HG02678 (cell line): ENCODE data around the gene CHORDC1.
"Not testable (repeated sequence)": the region's sequence is repeated elsewhere in the genome, so short reads cannot be mapped to it uniquely, and the experiment has no call there.

Experiments used
- ATAC-seq: cut with Tn5 transposase; IDR thresholded peaks from one replicate; pipeline ENCODE4 v1.9.1; 2021; ENCODE audit warnings: mild to moderate bottlenecking, moderate library complexity; ENCODE audit not compliant: unreplicated experiment

CHORDC1 gene

DNA sequence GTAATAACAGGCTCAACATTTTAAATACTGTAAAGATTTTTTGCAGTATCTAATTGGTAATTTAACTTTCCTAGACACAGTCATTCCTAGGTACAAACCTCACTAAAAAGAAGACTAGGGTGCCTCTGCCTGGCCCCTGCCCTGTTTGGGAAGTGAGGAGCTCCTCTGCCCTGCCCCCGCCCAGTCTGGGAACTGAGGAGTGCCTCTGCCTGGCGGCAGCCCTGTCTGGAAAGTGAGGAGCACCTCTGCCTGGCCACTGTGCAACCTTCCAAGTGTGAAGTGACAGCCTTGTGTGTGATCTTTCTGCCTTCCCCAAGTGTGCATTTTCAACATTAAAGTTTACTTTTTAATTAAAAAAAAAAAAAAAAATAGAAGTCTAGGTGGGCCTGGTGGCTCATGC, 4.2 kb downstream of the CHORDC1 start:
- no peak for ATAC-seq

DNA sequence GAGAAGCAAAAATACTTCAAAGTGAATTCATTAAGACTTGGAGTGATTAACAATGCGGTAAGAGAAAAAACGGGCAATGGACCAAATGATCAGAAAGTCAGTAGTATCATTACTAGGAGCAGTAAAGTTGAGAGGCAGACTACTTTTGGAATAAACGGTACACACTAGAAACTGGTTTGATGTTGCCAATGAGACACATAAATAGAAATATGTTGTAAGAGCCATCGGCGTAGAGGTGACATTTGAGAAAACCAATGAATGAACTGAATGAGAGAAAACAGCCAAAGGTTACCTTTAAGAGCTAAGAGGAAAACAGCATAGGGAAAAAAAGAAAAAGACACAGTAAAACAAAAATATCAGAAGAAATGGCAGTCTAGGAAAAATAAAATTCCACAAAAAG, 6.2 kb downstream of the CHORDC1 start:
- no peak for ATAC-seq

- no peak for ATAC-seq
Observed at GRCh38 chr11:90213322-90213721, 9.5 kb downstream of the CHORDC1 start.

DNA sequence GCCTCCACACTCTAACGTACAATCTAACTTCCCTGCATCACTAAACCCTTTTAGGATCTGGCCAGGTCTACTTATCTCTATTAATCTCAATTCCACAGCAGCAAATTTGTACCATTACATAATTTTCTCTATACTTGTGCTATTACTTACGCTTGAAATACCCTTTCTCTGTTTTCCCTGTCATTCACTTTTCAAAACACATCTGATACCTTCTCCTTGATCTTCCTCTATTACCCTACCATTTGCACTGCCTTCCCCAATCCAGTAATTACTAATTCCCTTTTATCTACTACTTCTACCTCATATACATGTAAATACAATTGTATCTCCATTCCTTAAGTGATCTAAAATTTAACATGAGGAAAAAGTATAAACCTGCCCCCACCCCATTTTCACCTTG, 14.0 kb downstream of the CHORDC1 start:
- no peak for ATAC-seq

- ATAC-seq, result not testable (repeated sequence)
Observed at GRCh38 chr11:90207992-90208391, 14.9 kb downstream of the CHORDC1 start.

GRCh38 chr11:90204832-90205646, 17.8 kb downstream of the CHORDC1 start:
- peak; percentile 81 for ATAC-seq

- no peak for ATAC-seq
Observed at GRCh38 chr11:90204407-90204806, 18.4 kb downstream of the CHORDC1 start.

DNA sequence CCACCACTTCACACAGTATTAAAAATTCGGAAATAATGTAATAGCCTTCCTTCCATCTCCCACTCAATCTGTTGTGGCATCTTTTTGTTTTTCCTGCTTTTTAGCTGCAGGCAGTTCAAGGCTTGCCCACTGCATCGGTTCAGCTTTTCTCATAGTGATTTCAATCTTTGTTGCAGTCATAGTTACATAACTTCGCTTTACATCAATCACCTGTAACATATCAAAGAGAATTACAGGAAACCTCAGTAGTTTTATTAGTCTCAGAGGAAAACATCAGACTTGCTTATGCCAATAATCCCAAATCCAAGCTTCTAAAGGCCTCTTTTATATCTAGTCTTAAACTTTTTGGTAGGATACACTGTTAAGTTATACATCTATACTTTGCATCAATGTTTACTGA, 20.5 kb downstream of the CHORDC1 start:
- no peak for ATAC-seq

- ATAC-seq, result no peak
Observed at GRCh38 chr11:90197377-90197776, 25.5 kb downstream of the CHORDC1 start.

GRCh38 chr11:90192869-90193582, 29.8 kb downstream of the CHORDC1 start:
- peak; percentile 51 for ATAC-seq

- no peak for ATAC-seq
Observed at GRCh38 chr11:90189011-90189410, 33.8 kb downstream of the CHORDC1 start.

DNA sequence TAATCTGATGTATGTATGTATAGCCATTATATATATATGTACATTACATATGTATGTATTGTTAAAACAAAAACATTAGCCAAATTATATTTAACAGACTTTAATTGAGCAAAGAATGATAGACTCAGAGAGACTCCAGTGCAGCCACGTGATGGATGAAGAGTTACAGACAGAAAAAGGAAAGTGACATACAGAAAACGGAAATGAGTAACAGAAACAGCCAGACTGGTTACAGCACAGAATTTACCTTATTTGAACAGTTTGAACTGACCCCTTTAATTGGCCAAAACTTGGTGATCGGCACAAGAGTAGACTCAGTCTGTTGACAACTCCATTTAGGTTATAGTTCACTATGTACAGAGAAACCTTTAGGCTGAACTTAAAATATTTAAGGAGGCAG, 35.0 kb downstream of the CHORDC1 start:
- ATAC-seq, result no peak

- ATAC-seq, result no peak
Observed at GRCh38 chr11:90179923-90180322, 42.9 kb downstream of the CHORDC1 start.

DNA sequence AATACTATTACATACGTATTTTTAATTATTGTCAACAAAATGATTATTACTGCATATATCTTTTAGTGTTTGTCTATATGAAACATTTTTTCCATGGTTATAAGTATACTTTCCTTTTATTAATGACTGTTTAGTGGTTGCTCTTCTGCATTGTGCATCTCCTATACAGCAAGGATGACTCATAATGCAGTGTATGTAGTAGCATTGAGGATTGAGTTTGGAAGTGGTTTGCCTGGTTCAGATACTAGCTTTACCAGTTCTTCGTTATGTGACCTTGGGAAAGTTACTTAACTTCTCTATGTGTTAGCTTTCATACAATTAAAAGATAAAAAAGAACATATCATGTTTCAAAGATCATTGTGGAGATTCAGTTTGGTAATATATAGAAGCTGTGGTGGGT, 44.1 kb downstream of the CHORDC1 start:
- ATAC-seq, result no peak

- ATAC-seq, result no peak
Observed at GRCh38 chr11:90176069-90176468, 46.8 kb downstream of the CHORDC1 start.

- ATAC-seq, result no peak
Observed at GRCh38 chr11:90171359-90171758, 51.5 kb downstream of the CHORDC1 start.

GRCh38 chr11:90168571-90168970, 54.3 kb downstream of the CHORDC1 start:
- no peak for ATAC-seq

DNA sequence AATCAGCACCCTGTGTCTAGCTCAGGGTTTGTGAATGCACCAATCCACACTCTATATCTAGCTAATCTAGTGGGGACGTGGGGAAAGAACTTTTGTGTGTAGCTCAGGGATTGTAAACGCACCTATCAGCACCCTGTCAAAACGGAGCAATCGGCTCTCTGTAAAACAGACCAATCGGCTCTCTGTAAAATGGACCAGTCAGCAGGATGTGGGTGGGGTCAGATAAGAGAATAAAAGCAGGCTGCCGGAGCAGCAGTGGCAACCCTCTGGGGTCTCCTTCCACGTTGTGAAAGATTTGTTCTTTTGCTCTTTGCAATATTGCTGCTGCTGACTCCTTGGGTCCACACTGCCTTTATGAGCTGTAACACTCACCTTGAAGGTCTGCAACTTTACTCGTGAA, 55.1 kb downstream of the CHORDC1 start:
- not testable (repeated sequence) for ATAC-seq

DNA sequence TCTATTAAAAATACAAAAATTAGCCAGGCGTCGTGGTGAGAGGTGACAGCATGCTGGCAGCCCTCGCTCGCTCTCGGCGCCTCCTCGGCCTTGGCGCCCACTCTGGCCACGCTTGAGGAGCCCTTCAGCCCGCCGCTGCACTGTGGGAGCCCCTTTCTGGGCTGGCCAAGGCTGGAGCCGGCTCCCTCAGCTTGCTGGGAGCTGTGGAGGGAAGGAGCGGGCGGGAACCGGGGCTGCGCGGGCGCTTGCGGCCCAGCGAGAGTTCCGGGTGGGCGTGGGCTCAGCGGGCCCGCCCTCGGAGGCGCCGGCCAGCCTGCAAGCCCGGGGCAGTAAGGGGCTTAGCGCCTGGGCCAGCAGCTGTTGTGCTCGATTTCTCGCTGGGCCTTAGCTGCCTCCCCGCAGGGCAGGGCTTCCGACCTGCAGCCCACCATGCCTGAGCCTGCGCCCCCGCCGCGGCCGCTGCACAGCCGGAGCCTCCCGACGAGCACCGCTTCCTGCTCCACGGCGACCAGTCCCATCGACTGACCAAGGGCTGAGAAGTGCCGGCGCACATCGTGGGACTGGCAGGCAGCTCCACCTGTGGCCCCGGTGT, 55.8 kb downstream of the CHORDC1 start:
- not testable (repeated sequence) for ATAC-seq
